DLD1 (cell line): Measurements from ENCODE around the gene FADS2.

Experiments used
- in situ Hi-C: cut with HindIII; loops from 2 replicates; pipeline ENCODE4 v1.10.0; 2017; ENCODE audit warnings: low sequenced_read_pairs

The FADS2 gene

DNA sequence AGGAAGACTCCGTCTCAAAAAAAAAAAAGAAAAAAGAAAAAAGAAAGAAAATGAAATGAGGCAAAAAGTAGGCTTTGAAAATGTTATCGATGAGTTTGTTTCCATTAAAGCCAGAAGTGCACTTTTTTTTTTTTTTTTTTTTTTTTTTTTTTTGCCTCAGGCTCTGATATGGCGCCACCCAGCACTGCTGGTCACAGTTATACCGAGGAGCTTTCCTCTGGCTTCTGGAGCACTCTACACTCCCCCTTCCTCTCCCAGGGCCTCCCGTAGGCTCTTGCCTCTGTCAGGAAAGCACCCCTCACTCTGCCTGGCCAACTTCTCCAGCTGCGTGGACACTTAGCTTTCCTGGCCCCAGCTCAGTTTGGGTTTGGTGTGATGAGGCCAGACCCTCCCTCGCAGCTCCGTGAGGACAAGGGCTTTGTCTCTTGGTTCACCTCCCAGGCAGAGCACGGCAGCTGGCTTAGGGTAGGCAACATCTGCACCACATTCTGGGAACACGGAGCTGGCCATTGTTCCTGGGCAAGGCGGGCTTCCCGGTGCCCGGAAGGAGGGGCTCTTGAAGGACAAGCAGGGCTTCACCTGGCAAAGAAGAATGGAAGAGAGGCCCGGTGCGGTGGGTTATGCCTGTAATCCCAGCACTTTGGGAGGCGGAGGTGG is 16.9 kb downstream of the FADS2 start:
- in situ Hi-C loops: no loop called here

GRCh38 chr11:61846362-61847020 is 18.4 kb downstream of the FADS2 start:
- in situ Hi-C loops: no loop called here

GRCh38 chr11:61847914-61848581 is 19.9 kb downstream of the FADS2 start:
- in situ Hi-C loops: no loop called here

GRCh38 chr11:61848631-61849030 is 20.5 kb downstream of the FADS2 start:
- in situ Hi-C loops: no loop called here

DNA sequence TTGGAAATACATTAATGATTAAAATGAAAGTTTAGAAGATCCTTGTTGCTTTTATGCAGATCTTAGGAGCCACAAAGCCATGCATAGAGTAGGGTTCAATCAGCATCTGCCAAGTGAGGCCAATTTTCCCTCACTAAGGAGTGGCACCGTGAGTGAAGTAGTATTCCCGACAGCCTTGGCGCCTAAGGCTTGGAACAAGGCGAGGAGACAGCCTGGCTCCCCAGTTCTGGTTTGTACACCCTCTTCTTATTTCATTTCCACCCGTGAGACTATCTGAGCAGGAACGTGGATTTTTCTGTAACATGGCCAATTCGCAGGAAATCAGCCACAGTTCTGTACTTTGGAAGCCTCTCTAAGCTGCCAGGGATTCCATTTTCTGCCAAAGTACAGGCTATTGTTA is 22.6 kb downstream of the FADS2 start:
- in situ Hi-C loops: no loop called here

GRCh38 chr11:61851113-61851899 is 23.2 kb downstream of the FADS2 start:
- in situ Hi-C loops: no loop called here

- in situ Hi-C loops: no loop called here
Observed at GRCh38 chr11:61851900-61852295, 23.8 kb downstream of the FADS2 start.

- in situ Hi-C loops: no loop called here
Observed at GRCh38 chr11:61853698-61854169, 25.6 kb downstream of the FADS2 start.

- in situ Hi-C loops: no loop called here
Observed at GRCh38 chr11:61854206-61854895, 26.3 kb downstream of the FADS2 start.

DNA sequence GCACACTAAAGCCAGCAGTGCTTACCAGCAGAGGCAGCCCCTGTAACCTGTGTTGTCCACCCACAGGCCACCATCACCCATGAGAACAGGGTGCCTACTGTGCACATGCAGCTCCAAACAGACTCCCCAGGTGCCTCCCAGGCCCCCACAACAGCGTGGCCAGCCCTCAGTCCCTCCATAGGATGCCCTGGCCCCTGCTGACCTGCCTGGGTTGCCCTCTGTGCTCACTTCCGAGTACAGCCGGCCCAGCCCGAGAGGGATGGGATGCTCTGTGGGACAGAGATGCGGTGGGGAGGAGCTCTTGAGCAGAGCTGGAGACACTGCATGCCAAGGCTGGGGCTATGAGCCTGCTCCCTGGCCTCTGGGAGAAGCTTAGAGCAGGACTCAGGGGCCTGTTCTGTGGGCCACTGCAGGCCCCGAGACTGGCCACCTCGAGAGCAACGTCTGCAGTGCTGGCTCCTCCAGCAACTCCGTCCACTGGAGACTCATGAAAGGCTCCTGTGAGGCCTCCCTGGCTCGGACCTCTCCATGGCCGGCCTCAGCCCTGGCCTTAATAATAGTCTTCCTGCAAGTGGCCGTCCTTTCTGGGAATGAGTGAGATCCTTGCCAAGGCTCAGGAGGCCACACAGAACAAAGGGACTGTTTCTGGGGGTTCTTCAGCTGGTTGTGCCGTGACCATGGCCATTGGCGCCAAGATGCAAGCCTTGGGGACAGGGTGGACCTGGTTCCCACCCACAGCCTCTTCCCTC is 27.0 kb downstream of the FADS2 start:
- in situ Hi-C loops: no loop called here

DNA sequence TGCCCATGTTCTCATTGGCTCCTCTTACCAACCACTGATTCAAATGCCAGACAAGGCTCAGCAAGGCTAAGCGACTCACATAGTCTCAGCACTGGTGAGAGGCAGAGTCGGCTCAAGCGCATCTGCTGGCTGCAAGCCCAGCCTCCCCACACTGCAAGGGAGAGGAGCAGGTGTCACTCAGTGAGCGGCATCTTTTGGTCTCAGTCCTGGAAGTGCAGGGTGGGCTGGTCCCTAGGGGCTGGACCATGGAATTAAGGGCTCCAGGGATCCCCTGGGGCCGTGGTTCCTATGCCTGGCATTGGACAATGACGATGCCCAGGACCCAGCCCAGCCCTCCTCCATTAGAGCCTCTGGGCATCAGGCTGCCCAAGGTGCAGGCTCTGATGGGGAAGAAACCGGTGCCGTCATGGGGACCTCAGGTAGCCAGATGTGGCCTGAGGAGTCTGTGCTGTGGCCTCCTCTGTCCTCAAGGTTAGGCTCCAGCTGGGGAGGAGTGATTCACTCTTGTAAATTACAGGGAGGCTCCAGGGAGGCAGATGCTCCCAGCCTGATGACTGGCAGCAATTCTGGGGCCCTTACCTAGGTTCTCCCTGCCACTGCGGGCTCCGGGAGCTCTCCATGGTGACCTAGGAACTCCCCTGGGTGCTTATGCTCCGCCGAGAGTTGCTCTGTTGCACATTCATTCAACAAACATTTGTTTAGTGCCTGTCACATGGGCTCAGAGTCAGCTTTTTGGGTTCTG is 28.0 kb downstream of the FADS2 start:
- in situ Hi-C loops: no loop called here

DNA sequence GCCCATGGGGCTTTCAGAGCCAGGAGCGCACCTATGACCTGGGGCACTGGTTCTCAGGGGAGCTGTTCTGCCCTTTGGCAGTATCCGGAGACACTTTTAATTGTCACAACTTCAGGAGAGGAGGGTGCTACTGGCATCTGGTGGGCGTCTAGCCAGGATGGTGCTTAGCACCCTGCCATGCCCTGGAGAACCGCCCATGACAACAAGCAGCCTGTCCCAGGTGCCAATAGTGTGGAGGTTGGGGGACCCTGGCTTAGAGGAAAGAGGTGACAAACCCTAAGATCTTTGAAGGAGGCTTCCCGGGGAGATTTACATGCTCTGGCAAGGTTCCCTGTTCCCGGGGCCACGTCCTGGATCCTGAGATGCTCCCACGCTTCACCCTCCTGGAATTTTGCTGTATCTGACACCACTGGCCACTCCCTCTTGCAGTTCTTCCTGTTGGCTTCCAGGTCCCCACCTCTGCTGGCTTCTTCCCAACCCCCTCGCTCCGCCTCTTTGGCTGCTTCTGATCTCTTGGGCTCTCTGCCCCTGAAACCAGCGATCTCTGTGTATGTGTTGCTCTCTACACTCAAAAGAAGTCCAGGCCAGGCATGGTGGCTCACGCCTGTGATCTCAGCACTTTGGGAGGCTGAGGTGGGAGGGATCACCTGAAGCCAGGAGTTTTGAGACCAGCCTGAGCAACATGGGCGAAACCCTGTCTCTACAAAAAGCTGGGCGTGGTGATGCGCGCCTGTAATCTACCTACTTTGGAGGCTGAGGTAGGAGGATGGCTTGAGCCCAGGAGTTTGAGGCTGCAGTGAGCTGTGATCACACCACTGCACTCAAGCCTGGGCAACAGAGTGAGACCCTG is 32.2 kb downstream of the FADS2 start:
- in situ Hi-C loops: no loop called here

- in situ Hi-C loops: no loop called here
Observed at GRCh38 chr11:61861634-61862033, 33.5 kb downstream of the FADS2 start.

DNA sequence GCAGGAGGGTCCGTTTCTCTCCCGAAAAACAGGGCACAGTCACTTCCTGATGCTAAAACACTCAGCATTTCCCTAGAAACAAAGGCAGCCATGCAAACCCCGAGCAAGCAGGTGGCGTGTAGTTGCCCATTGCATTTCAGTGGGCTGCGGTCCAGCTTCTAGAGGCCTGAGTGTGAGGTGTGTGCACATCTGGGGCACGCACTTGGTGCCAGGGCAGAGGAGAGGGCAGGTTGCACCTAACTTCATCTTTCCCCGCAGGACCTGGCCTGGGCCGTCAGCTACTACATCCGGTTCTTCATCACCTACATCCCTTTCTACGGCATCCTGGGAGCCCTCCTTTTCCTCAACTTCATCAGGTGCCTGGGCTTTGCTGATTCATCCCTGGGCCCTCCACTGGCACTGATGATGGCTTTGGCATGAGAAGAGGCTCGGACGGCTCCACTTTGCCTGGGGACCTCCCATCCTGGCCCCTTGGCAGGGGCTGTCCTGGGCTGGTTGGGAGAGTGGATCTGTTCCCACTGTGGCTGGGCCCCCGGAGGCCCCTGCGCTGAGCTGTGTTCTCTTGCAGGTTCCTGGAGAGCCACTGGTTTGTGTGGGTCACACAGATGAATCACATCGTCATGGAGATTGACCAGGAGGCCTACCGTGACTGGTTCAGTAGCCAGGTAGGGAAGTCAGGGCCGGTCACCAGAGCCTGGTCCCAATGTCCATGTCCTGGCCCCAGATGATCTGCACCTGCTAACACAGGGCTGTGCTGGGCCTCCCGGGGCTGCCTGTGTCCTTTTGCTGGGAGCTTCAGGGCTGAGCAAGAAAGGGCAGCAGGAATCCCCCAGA is 34.8 kb downstream of the FADS2 start:
- in situ Hi-C loops: no loop called here

DNA sequence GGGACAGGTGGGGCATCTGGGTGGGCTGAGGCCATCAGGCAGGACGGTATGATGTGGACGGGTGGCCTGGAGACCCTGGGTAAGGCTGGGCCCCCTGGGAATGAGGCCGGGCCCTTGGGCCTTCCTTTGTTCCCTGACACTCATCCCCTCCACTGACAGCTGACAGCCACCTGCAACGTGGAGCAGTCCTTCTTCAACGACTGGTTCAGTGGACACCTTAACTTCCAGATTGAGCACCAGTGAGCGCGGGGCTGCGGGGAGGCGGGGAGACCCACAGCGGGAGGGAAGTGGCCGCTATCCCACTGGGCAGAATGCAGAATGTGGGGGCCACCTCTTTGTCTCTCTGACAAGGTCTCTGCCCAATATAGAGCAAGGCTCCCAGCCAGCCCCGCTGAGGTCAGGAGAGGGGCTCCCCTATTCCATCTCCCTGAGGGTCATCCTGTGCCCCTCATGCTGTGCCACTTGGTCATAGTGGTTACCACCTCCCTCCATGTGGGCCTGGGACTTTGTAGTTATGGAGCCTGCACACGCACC is 35.5 kb downstream of the FADS2 start:
- in situ Hi-C loops: no loop called here

GRCh38 chr11:61864814-61865775 is 37.0 kb downstream of the FADS2 start:
- in situ Hi-C loops: no loop called here
